ENCODE data around the gene NR1D1. TPM values are rescaled to one million over a fixed set of nuclear protein-coding genes. Genes with fewer than 3 reads are reported as not detected.

The NR1D1 gene
- total and polyA plus RNA-seq, 2 of the 13 experiments (the other 11 are each of a cell fraction or from before 2014, with no cell fraction given) = 2.1 to 2.7 TPM

- 0 out of 5 replicates have a peak, but pooled peaks cover 1 to 4% of the 10 kb centered on the region in 2 experiments for H3K36me3 ChIP-seq (replicated peaks in 1 of 2; ENCODE audit: control insufficient read depth in 1 of 2, insufficient read depth in 2 of 2, low read length in 2 of 2)
- H3K27me3 ChIP-seq (ENCODE audit: control insufficient read depth in 1 of 2, insufficient read depth in 2 of 2, low read length in 2 of 2) = no peaks in the 10 kb centered on the region
- TF ChIP-seq IKZF4 (CRISPR knock-in tag; IDR thresholded peaks at IDR 0.05; ENCODE audit: borderline replicate concordance, low read depth, not compliant biosample characterization) (no peak), TCF7L2 (IDR thresholded peaks at IDR 0.05; ENCODE audit: low read depth, low read length) (no peak), TFDP1 (CRISPR knock-in tag; IDR thresholded peaks at IDR 0.05; ENCODE audit: borderline replicate concordance) (no peak), DMAP1 (CRISPR knock-in tag; IDR thresholded peaks at IDR 0.05) (no peak), SRSF4 (IDR thresholded peaks at IDR 0.05; ENCODE audit: low read depth, low read length, poor library complexity, severe bottlenecking) (no peak), ELF4 (CRISPR knock-in tag; IDR thresholded peaks at IDR 0.05; ENCODE audit: borderline replicate concordance) (no peak), ZNF558 (CRISPR knock-in tag; IDR thresholded peaks at IDR 0.05; ENCODE audit: borderline replicate concordance) (no peak), SKIL (CRISPR knock-in tag; IDR thresholded peaks at IDR 0.05; ENCODE audit: borderline replicate concordance) (no peak), NRL (CRISPR knock-in tag; IDR thresholded peaks at IDR 0.05; ENCODE audit: borderline replicate concordance) (no peak), KAT8 (CRISPR knock-in tag; IDR thresholded peaks at IDR 0.05) (no peak), ZNF639 (CRISPR knock-in tag; conservative IDR thresholded peaks at IDR 0.05) (no peak), LRRFIP1 (CRISPR knock-in tag; conservative IDR thresholded peaks at IDR 0.05) (no peak)
- no peaks in the 10 kb centered on the region for H3K9me3 ChIP-seq (ENCODE audit: low read length)
- FAIRE-seq (no peak), ATAC-seq (no peak), DNase-seq (ENCODE audit: low spot score) (no peak)
- no peak overlapping the region for H3K4me3 ChIP-seq (replicated peaks in 1 of 3; ENCODE audit: insufficient read depth in 1 of 3, low read depth in 2 of 3, low read length in 3 of 3)
- ChIA-PET POLR2A (interaction anchor here (1.8 to 4.2 kb wide), 5 partner anchors 11 to 66 kb away, joined by 8 to 33 read pairs (median 21); partner anchors contain the start of genes CASC3 and THRA), CTCF (ENCODE audit: low intra/inter-chr PET ratio, low total read pairs) (interaction anchor here (2.4 kb wide), 1 partner anchor 11 kb away, joined by 25 read pairs; the partner anchor contains the start of gene THRA)
- no peak overlapping the region for H3K9ac ChIP-seq (ENCODE audit: insufficient read depth, low read depth, low read length)
- in situ Hi-C loops (cut with HindIII; ENCODE audit: extremely low pct_ligation_motif_present, low pct_unique_long_range_greater_than_20kb) = no loop called here
- peaks cover 62% of the 10 kb centered on the region for H3K4me1 ChIP-seq (ENCODE audit: insufficient read depth, low read length)
- over 99% methylated on average over 8 of the region's 8 CpGs for WGBS (ENCODE audit: low lambda C conversion rate)
- H3K27ac ChIP-seq (ENCODE audit: extremely low read length, insufficient read depth, low read length) = no peak overlapping the region
- intact Hi-C loops (cut with micrococcal nuclease; ENCODE audit: unreplicated experiment) = loop anchor here (2.0 kb wide), 2 partner anchors 35 to 59 kb away; partner anchors contain the start of gene CSF3
- H2AFZ ChIP-seq (ENCODE audit: low read length) = no peak overlapping the region
- no peak overlapping the region for H3K4me2 ChIP-seq (ENCODE audit: low read depth, low read length)
- H4K20me1 ChIP-seq (ENCODE audit: insufficient read depth, low read length) = no peaks in the 10 kb centered on the region
- H3K79me2 ChIP-seq (ENCODE audit: insufficient read depth, low read length) = peaks cover 2% of the 10 kb centered on the region
- BruUV-seq (replicated peaks) = no TSS peak
Observed at GRCh38 chr17:40074175-40074512, 26.2 kb downstream of the NR1D1 start.
